Measurements from ENCODE around the gene ALCAM.

GRCh38 chr3:105503191-105503593 lies 136.5 kb downstream of the ALCAM start:
- TF ChIP-seq POLR2A (IDR thresholded peaks at IDR 0.05), result no peak
- TF ChIP-seq, protein P1, sequence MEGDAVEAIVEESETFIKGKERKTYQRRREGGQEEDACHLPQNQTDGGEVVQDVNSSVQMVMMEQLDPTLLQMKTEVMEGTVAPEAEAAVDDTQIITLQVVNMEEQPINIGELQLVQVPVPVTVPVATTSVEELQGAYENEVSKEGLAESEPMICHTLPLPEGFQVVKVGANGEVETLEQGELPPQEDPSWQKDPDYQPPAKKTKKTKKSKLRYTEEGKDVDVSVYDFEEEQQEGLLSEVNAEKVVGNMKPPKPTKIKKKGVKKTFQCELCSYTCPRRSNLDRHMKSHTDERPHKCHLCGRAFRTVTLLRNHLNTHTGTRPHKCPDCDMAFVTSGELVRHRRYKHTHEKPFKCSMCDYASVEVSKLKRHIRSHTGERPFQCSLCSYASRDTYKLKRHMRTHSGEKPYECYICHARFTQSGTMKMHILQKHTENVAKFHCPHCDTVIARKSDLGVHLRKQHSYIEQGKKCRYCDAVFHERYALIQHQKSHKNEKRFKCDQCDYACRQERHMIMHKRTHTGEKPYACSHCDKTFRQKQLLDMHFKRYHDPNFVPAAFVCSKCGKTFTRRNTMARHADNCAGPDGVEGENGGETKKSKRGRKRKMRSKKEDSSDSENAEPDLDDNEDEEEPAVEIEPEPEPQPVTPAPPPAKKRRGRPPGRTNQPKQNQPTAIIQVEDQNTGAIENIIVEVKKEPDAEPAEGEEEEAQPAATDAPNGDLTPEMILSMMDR (IDR thresholded peaks at IDR 0.05), result no peak
